Right atrium auricular region (tissue), 2 donors: Measurements from ENCODE around the gene CHST14. TPM values are rescaled to one million over a fixed set of nuclear protein-coding genes. Genes with fewer than 3 reads are reported as not detected.

ENCODE experiments used
- DNase-seq: peaks from one replicate; pipeline ENCODE4 v3.0.0-alpha.2; 2019; ENCODE audit warnings: low spot score
- H3K27ac ChIP-seq, 2 donors: fragments of 200-600 bp; sonication (generic); 1 replicate in 1 of 2; 2 replicates in 1 of 2; pipeline ENCODE4 v1.5.1; 2016 to 2019
- H3K27me3 ChIP-seq, 2 donors: fragments of 200-600 bp; sonication (generic); one replicate each; pipeline versions ENCODE4 v1.5.1 to v1.6.0; 2017 to 2019
- H3K36me3 ChIP-seq: fragments of 200-600 bp; sonication (generic); one replicate; pipeline ENCODE4 v1.5.1; 2016
- H3K4me1 ChIP-seq, 2 donors: fragments of 200-600 bp; sonication (generic); one replicate each; pipeline versions ENCODE4 v1.5.1 to v1.6.0; 2017 to 2019
- H3K4me3 ChIP-seq, 2 donors: fragments of 200-600 bp; sonication (generic); 1 replicate in 1 of 2; 2 replicates in 1 of 2; pipeline ENCODE4 v1.5.1; 2017 to 2019; ENCODE audit warnings: mild to moderate bottlenecking in 1 of 2, moderate library complexity in 1 of 2
- H3K9me3 ChIP-seq, 2 donors: fragments of 200-600 bp; sonication (generic); one replicate each; pipeline ENCODE4 v1.5.1; 2019
- total RNA-seq, 2 donors: library from RNA; depleted of rRNA; stranded (reverse); fragments of >200 nt; gene quantifications; one replicate each; pipeline ENCODE4 v1.1.0, GENCODE V29; 2016
- TF ChIP-seq, protein P1 (sequence below), 2 donors: fragments of 200-600 bp; sonication (generic); IDR thresholded peaks; one replicate each; pipeline ENCODE4 v1.5.1; 2019; ENCODE audit warnings: antibody characterized with exemption in 2 of 2

CHST14 gene
- total RNA-seq, 2 donors from 2014 or later: 13.2 to 14.2 TPM

DNA sequence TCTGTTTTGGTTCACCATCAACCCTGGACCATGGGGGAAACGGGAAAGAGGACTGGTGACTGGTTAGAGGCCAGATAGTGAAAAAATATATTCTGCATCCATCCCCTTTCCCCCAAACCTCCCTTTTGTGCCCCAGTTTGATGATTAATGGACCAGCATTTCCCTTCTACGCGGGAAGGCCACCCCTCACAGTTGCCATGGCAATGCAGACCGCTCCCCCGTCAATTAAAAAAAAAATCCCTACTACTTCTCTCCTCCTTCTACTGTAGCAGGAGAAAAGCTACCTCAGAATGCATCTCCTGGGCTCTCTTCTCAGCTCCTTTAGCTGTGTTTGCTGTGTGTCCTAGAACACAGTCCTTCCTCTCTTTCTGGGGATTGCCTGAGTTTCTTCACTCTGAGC lies 26.0 kb upstream of the CHST14 start:
- no peaks in the 10 kb centered on the region for H3K27me3 ChIP-seq
- no peaks in the 10 kb centered on the region for H3K9me3 ChIP-seq
- H3K27ac ChIP-seq: no peak overlapping the region
- peaks cover 0 to 46% of the 10 kb centered on the region in 2 donors for H3K4me1 ChIP-seq
- no peak overlapping the region for H3K4me3 ChIP-seq
- no peak for DNase-seq
- no peaks in the 10 kb centered on the region for H3K36me3 ChIP-seq
- TF ChIP-seq, protein P1, sequence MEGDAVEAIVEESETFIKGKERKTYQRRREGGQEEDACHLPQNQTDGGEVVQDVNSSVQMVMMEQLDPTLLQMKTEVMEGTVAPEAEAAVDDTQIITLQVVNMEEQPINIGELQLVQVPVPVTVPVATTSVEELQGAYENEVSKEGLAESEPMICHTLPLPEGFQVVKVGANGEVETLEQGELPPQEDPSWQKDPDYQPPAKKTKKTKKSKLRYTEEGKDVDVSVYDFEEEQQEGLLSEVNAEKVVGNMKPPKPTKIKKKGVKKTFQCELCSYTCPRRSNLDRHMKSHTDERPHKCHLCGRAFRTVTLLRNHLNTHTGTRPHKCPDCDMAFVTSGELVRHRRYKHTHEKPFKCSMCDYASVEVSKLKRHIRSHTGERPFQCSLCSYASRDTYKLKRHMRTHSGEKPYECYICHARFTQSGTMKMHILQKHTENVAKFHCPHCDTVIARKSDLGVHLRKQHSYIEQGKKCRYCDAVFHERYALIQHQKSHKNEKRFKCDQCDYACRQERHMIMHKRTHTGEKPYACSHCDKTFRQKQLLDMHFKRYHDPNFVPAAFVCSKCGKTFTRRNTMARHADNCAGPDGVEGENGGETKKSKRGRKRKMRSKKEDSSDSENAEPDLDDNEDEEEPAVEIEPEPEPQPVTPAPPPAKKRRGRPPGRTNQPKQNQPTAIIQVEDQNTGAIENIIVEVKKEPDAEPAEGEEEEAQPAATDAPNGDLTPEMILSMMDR (IDR thresholded peaks at IDR 0.05): no peak

DNA sequence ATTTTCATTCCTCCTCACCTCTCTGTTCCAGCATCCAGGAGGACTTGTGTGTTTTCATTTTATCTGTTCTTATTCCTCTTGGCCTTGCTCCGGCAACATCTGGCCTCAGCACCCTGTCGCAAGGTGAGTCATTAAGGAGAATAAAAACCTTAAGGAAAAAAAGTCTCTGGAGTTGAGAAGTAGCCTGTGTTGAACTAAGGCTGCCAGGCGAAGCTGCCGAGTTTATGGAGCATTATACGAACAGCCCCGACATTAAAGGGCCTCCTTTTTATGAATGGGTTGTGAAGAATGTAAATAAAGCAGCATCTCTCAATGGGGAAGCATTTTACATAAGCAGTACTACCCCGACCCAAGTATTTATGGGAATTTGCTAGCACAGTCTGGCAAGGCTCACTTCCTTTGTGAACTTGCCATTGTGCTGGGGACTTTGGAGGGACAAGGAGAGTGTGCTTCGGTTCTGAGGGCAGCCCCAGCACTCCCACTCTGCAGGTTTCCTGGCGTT lies 25.3 kb upstream of the CHST14 start:
- Histone ChIP-seq H3K27me3 (no peaks in the 10 kb centered on the region), H3K36me3 (no peaks in the 10 kb centered on the region), H3K4me3 (no peak overlapping the region), H3K9me3 (no peaks in the 10 kb centered on the region), H3K4me1 (peaks cover 0 to 39% of the 10 kb centered on the region in 2 donors), H3K27ac (no peak overlapping the region)
- TF ChIP-seq, protein P1 (IDR thresholded peaks at IDR 0.05): no peak
- DNase-seq: no peak

DNA sequence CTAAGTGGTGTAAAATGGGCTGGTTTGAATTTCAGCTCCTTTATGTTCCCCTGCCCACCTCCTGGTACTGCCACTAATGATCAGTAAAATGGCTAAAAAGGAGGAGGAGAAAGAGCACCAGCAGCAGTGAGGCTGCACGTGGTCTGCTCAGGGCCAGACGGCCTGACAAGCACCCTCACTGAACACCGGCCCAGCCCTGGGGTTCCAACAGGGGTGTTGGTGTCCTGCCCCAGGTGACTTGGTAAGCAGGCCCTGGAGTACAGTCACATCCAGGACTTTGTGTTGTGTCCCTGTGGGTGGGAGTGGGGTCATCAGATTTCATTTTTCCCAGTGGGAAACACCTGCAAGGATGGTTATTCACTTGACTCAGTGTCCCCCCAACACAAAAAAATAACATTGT lies 24.6 kb upstream of the CHST14 start:
- no peaks in the 10 kb centered on the region for H3K27me3 ChIP-seq
- no peak for DNase-seq
- peaks cover 0 to 38% of the 10 kb centered on the region in 2 donors for H3K4me1 ChIP-seq
- H3K36me3 ChIP-seq: no peaks in the 10 kb centered on the region
- no peak overlapping the region for H3K27ac ChIP-seq
- H3K9me3 ChIP-seq: no peaks in the 10 kb centered on the region
- TF ChIP-seq, protein P1 (IDR thresholded peaks at IDR 0.05): no peak
- no peak overlapping the region for H3K4me3 ChIP-seq

DNA sequence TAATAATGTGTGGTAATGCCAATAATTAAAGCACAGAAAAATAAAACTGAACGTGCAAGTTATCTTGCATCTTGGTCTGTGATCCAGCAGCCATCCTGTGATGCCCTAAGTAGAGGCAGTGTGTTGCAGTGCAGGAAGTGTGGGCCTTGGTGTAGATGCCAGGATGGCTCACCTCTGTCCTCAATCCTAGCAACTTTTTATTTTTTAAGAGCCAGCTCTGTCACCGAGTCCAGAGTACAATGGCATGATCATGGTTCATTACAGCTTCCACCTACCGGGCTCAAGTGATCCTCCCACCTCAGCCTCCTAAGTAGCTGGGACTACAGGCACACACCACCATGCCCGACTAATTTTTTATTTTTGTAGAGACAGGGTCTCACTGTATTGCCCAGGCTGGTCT lies 22.4 kb upstream of the CHST14 start:
- peaks cover 0 to 40% of the 10 kb centered on the region in 2 donors for H3K4me1 ChIP-seq
- H3K4me3 ChIP-seq: no peak overlapping the region
- H3K36me3 ChIP-seq: no peaks in the 10 kb centered on the region
- DNase-seq: no peak
- H3K9me3 ChIP-seq: no peaks in the 10 kb centered on the region
- H3K27ac ChIP-seq: no peak overlapping the region
- TF ChIP-seq, protein P1 (IDR thresholded peaks at IDR 0.05): no peak
- H3K27me3 ChIP-seq: no peaks in the 10 kb centered on the region

DNA sequence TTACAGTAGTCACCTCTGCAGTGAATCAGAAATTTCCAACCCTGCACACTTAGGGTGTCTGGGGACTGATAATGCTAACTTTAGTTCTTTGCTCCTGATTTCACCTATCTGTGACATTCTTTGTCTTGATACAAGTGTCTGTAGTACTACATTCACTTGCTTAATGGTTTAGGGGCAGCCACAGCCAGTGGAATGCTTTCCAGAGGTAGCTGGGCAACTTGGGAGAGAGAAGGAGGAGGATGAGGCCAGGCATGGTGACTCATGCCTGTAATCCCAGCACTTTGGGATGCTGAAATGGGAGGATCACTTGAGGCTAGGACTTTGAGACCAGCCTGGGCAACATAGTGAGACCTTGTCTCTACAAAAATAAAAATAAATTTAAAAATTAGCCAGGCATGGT lies 21.5 kb upstream of the CHST14 start:
- no peaks in the 10 kb centered on the region for H3K36me3 ChIP-seq
- no peaks in the 10 kb centered on the region for H3K9me3 ChIP-seq
- TF ChIP-seq, protein P1 (IDR thresholded peaks at IDR 0.05): no peak
- H3K27ac ChIP-seq: no peak overlapping the region
- H3K27me3 ChIP-seq: no peaks in the 10 kb centered on the region
- DNase-seq: no peak
- no peak overlapping the region for H3K4me3 ChIP-seq
- peaks cover 0 to 35% of the 10 kb centered on the region in 2 donors for H3K4me1 ChIP-seq

DNA sequence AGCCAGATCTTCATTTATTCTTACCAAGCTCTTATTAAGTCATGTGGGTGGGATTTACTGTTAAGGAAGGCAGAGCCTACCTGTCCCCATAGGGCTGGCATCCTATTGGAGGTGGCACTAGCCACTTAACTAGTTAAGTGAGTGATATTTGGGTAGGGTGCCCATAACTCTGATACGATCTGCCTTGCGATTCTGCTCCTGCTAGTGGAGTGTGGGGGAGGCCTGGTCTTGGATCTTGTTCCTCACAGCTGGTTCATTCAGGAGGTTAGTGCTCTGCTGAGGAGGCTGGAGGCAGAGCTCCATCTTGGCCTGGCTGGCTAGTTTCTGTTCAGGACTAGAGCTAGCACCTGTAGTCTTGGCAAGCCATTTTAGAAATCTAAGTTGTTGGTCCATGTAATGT lies 20.7 kb upstream of the CHST14 start:
- H3K4me3 ChIP-seq: no peak overlapping the region
- no peak overlapping the region for H3K27ac ChIP-seq
- TF ChIP-seq, protein P1 (IDR thresholded peaks at IDR 0.05): no peak
- H3K9me3 ChIP-seq: no peaks in the 10 kb centered on the region
- no peaks in the 10 kb centered on the region for H3K27me3 ChIP-seq
- DNase-seq: no peak
- no peaks in the 10 kb centered on the region for H3K36me3 ChIP-seq
- H3K4me1 ChIP-seq: peaks cover 0 to 38% of the 10 kb centered on the region in 2 donors
